ENCODE data around the gene ZNF385D. TPM values are rescaled to one million over a fixed set of nuclear protein-coding genes. Genes with fewer than 3 reads are reported as not detected.

The ZNF385D gene
- total and polyA plus RNA-seq, 4 donors: 0.08 to 0.50 (median 0.09) TPM

- no peak for DNase-seq (ENCODE audit: low spot score)
- WGBS: 87% methylated on average over 3 of the region's 3 CpGs
- H3K36me3 ChIP-seq (ENCODE audit: control insufficient read depth in 4 of 4, insufficient read depth in 3 of 4, low read depth in 1 of 4, low read length in 3 of 4): no peaks in the 10 kb centered on the region
- TF ChIP-seq HNF4G (IDR thresholded peaks at IDR 0.05): no peak
- no peak for TF ChIP-seq TAF1 (conservative IDR thresholded peaks at IDR 0.05)
- TF ChIP-seq ZBTB33 (IDR thresholded peaks at IDR 0.05): no peak
- no peak for TF ChIP-seq RXRA (IDR thresholded peaks at IDR 0.05)
- H3K27me3 ChIP-seq (ENCODE audit: control insufficient read depth in 4 of 4, insufficient read depth in 4 of 4, low read length in 3 of 4): no peaks in the 10 kb centered on the region
- H3K27ac ChIP-seq (ENCODE audit: low read depth in 1 of 2, low read length in 2 of 2): no peak overlapping the region
- H3K9ac ChIP-seq (ENCODE audit: low read depth in 1 of 2, low read length in 2 of 2): no peak overlapping the region
- H3K4me3 ChIP-seq (ENCODE audit: low read depth in 1 of 3, low read length in 3 of 3): no peak overlapping the region
- no peaks in the 10 kb centered on the region for H3K4me1 ChIP-seq (ENCODE audit: control insufficient read depth in 4 of 4, insufficient read depth in 4 of 4, low read length in 3 of 4)
- no peaks in the 10 kb centered on the region for H3K9me3 ChIP-seq (ENCODE audit: control insufficient read depth in 4 of 4, low read length in 3 of 4)
Observed at GRCh38 chr3:21585216-21585740, 165.7 kb downstream of the ZNF385D start.

GRCh38 chr3:21573291-21573690 lies 177.7 kb downstream of the ZNF385D start:
- no peaks in the 10 kb centered on the region for H3K36me3 ChIP-seq (ENCODE audit: control insufficient read depth in 4 of 4, insufficient read depth in 3 of 4, low read depth in 1 of 4, low read length in 3 of 4)
- no peak overlapping the region for H3K27ac ChIP-seq (ENCODE audit: low read depth in 1 of 2, low read length in 2 of 2)
- TF ChIP-seq RAD21 (IDR thresholded peaks at IDR 0.05): no peak
- no peak for TF ChIP-seq ZBTB33 (IDR thresholded peaks at IDR 0.05)
- no peak for TF ChIP-seq TAF1 (conservative IDR thresholded peaks at IDR 0.05)
- TF ChIP-seq SP1 (IDR thresholded peaks at IDR 0.05): no peak
- no peak for TF ChIP-seq YY1 (IDR thresholded peaks at IDR 0.05)
- no peak for TF ChIP-seq REST (IDR thresholded peaks at IDR 0.05)
- no peak for TF ChIP-seq FOXA1 (IDR thresholded peaks at IDR 0.05)
- TF ChIP-seq EGR1 (IDR thresholded peaks at IDR 0.05; ENCODE audit: low read depth in 2 of 2): no peak
- no peak for TF ChIP-seq GABPA (IDR thresholded peaks at IDR 0.05 in 1 of 2, conservative IDR thresholded peaks at IDR 0.05 in 1 of 2)
- TF ChIP-seq JUND (IDR thresholded peaks at IDR 0.05): no peak
- no peak for TF ChIP-seq RXRA (IDR thresholded peaks at IDR 0.05)
- TF ChIP-seq HNF4G (IDR thresholded peaks at IDR 0.05): no peak
- no peak for TF ChIP-seq CTCF (IDR thresholded peaks at IDR 0.05; ENCODE audit: low read depth, low read length, missing input control)
- no peak for TF ChIP-seq ATF3 (IDR thresholded peaks at IDR 0.05)
- WGBS: 80% methylated on average over 2 of the region's 2 CpGs
- H3K9me3 ChIP-seq (ENCODE audit: control insufficient read depth in 4 of 4, low read length in 3 of 4): no peaks in the 10 kb centered on the region
- DNase-seq (ENCODE audit: low spot score): no peak
- no peak overlapping the region for H3K4me3 ChIP-seq (ENCODE audit: low read depth in 1 of 3, low read length in 3 of 3)
- H3K27me3 ChIP-seq (ENCODE audit: control insufficient read depth in 4 of 4, insufficient read depth in 4 of 4, low read length in 3 of 4): no peaks in the 10 kb centered on the region
- H3K9ac ChIP-seq (ENCODE audit: low read depth in 1 of 2, low read length in 2 of 2): no peak overlapping the region
- no peaks in the 10 kb centered on the region for H3K4me1 ChIP-seq (ENCODE audit: control insufficient read depth in 4 of 4, insufficient read depth in 4 of 4, low read length in 3 of 4)

Data from liver (tissue), 9 donors.